ENCODE measurements around the gene TSPAN14. TPM values are rescaled to one million over a fixed set of nuclear protein-coding genes. Genes with fewer than 3 reads are reported as not detected.

TSPAN14 gene
- polyA plus RNA-seq, 3 donors, result 123 to 160 (median 146) TPM

DNA sequence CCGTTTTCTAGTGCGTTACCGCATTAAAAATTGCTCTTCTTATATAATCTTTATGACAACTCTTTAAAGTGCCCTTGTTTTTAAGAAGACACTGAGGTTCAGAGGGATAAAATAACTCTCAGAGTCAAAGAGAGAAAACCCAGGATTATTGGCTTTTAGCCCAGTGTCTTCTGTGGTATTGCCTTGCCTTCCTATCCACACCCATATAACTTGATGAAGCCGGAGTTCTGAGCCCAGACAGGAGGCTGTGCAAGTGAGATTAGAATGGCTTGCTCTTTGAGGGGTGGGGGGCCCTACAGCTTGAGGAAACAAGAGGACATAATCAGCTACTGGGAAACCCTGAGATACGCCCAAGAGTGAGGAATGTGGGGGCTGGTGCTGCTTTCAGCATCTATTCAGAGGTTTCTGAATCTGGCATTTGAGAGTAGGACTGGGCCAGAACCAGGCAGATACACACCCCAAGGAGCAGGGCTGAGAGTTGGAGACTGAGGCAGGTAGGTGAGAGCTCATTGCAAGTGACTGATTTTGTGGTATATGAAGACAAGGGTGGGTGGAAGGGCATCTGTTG is 43.4 kb upstream of the TSPAN14 start:
- Mint-ChIP-seq H3K4me1 (peaks cover 30% of the 10 kb centered on the region), H3K4me3 (no peak overlapping the region), H3K27me3 (ENCODE audit: low read depth in 3 of 3) (peaks cover 32 to 37% (median 35%) of the 10 kb centered on the region in 3 donors), H3K36me3 (peaks cover 0 to 10% of the 10 kb centered on the region in 2 donors), H3K9me3 (peaks cover 0 to 2% (median 0%) of the 10 kb centered on the region in 7 donors), H3K27ac (no peak overlapping the region)
- H3K79me2 ChIP-seq (ENCODE audit: insufficient read depth, low read length), result no peaks in the 10 kb centered on the region
- 91% methylated on average over 1 of the region's 5 CpGs for WGBS (ENCODE audit: insufficient coverage)
- H3K4me1 ChIP-seq (ENCODE audit: control insufficient read depth in 1 of 2, insufficient read depth in 2 of 2, low read length in 2 of 2), result peaks cover 20 to 32% of the 10 kb centered on the region in 2 donors
- H2AFZ ChIP-seq (ENCODE audit: insufficient read depth, low read depth, low read length, poor library complexity, severe bottlenecking), result no peak overlapping the region
- H3K36me3 ChIP-seq (replicated peaks in 1 of 2; ENCODE audit: control insufficient read depth in 1 of 2, insufficient read depth in 2 of 2, low read length in 2 of 2), result no peaks in the 10 kb centered on the region
- no peak for DNase-seq
- TF ChIP-seq, protein P1, sequence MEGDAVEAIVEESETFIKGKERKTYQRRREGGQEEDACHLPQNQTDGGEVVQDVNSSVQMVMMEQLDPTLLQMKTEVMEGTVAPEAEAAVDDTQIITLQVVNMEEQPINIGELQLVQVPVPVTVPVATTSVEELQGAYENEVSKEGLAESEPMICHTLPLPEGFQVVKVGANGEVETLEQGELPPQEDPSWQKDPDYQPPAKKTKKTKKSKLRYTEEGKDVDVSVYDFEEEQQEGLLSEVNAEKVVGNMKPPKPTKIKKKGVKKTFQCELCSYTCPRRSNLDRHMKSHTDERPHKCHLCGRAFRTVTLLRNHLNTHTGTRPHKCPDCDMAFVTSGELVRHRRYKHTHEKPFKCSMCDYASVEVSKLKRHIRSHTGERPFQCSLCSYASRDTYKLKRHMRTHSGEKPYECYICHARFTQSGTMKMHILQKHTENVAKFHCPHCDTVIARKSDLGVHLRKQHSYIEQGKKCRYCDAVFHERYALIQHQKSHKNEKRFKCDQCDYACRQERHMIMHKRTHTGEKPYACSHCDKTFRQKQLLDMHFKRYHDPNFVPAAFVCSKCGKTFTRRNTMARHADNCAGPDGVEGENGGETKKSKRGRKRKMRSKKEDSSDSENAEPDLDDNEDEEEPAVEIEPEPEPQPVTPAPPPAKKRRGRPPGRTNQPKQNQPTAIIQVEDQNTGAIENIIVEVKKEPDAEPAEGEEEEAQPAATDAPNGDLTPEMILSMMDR (IDR thresholded peaks at IDR 0.05), result no peak
- H3K9me3 ChIP-seq (replicated peaks in 1 of 2; ENCODE audit: control insufficient read depth in 1 of 2, insufficient read depth in 1 of 2, low read length in 2 of 2), result no peaks in the 10 kb centered on the region
- H3K4me3 ChIP-seq (replicated peaks in 1 of 3; ENCODE audit: low read depth in 2 of 3, low read length in 3 of 3), result no peak overlapping the region
- H3K27ac ChIP-seq (ENCODE audit: low read depth in 1 of 2, low read length in 2 of 2), result no peak overlapping the region
- intact Hi-C loops (cut with micrococcal nuclease), result no loop called here
- H3K27me3 ChIP-seq (ENCODE audit: control insufficient read depth in 2 of 2, insufficient read depth in 2 of 2, low read length in 2 of 2), result peaks cover 0 to 28% of the 10 kb centered on the region in 2 donors
- H3K4me2 ChIP-seq (replicated peaks; ENCODE audit: extremely low read depth, low read length, poor library complexity, severe bottlenecking), result no peak overlapping the region
- H4K20me1 ChIP-seq (ENCODE audit: insufficient read depth, low read length), result no peaks in the 10 kb centered on the region
- H3K9ac ChIP-seq (ENCODE audit: insufficient read depth, low read length, poor library complexity, severe bottlenecking), result no peak overlapping the region

DNA sequence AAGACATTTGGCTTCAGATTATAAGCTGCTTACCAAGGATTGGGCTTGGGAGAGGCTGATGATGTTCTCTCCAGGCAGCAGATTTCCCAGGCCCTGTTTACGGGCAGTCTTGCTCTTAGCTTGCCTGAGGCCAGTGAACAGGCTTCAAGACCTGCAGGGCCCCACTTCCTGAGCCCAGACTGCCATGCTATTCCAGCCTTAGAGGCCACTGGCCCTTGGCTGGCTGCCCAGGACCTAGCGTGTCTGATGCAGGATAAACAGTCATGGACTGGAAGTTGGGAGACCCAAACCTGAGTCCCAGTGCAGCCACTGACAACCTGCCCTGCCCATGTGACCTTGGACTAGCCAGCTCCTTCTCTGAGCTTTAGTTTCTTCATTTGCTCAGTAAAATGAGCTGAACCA is 42.8 kb upstream of the TSPAN14 start:
- intact Hi-C loops (cut with micrococcal nuclease), result no loop called here
- H3K4me1 ChIP-seq (ENCODE audit: control insufficient read depth in 1 of 2, insufficient read depth in 2 of 2, low read length in 2 of 2), result peaks cover 20 to 32% of the 10 kb centered on the region in 2 donors
- peaks cover 0 to 28% of the 10 kb centered on the region in 2 donors for H3K27me3 ChIP-seq (ENCODE audit: control insufficient read depth in 2 of 2, insufficient read depth in 2 of 2, low read length in 2 of 2)
- Mint-ChIP-seq H3K4me3 (no peak overlapping the region), H3K4me1 (peaks cover 30% of the 10 kb centered on the region), H3K9me3 (peaks cover 0 to 2% (median 0%) of the 10 kb centered on the region in 7 donors), H3K36me3 (peaks cover 0 to 10% of the 10 kb centered on the region in 2 donors), H3K27ac (no peak overlapping the region), H3K27me3 (ENCODE audit: low read depth in 3 of 3) (peaks cover 30 to 37% (median 35%) of the 10 kb centered on the region in 3 donors)
- WGBS (ENCODE audit: insufficient coverage), result 85% methylated on average over 2 of the region's 2 CpGs
- no peak overlapping the region for H3K27ac ChIP-seq (ENCODE audit: low read depth in 1 of 2, low read length in 2 of 2)
- H3K36me3 ChIP-seq (replicated peaks in 1 of 2; ENCODE audit: control insufficient read depth in 1 of 2, insufficient read depth in 2 of 2, low read length in 2 of 2), result no peaks in the 10 kb centered on the region
- DNase-seq, result no peak
- no peak overlapping the region for H3K9ac ChIP-seq (ENCODE audit: insufficient read depth, low read length, poor library complexity, severe bottlenecking)
- H3K79me2 ChIP-seq (ENCODE audit: insufficient read depth, low read length), result no peaks in the 10 kb centered on the region
- TF ChIP-seq, protein P1 (IDR thresholded peaks at IDR 0.05), result no peak
- H3K4me2 ChIP-seq (replicated peaks; ENCODE audit: extremely low read depth, low read length, poor library complexity, severe bottlenecking), result no peak overlapping the region
- no peaks in the 10 kb centered on the region for H3K9me3 ChIP-seq (replicated peaks in 1 of 2; ENCODE audit: control insufficient read depth in 1 of 2, insufficient read depth in 1 of 2, low read length in 2 of 2)
- H3K4me3 ChIP-seq (replicated peaks in 1 of 3; ENCODE audit: low read depth in 2 of 3, low read length in 3 of 3), result no peak overlapping the region
- H4K20me1 ChIP-seq (ENCODE audit: insufficient read depth, low read length), result no peaks in the 10 kb centered on the region
- H2AFZ ChIP-seq (ENCODE audit: insufficient read depth, low read depth, low read length, poor library complexity, severe bottlenecking), result no peak overlapping the region

Measured in CD14-positive monocyte (primary cell).